ENCODE data around the gene DUSP18. TPM values are rescaled to one million over a fixed set of nuclear protein-coding genes. Genes with fewer than 3 reads are reported as not detected.

The DUSP18 gene
- polyA plus RNA-seq, 2 donors: 3.6 to 4.7 TPM

- H3K4me3 ChIP-seq (ENCODE audit: low read depth in 1 of 2, low read length in 2 of 2): no peak overlapping the region
- H3K4me1 ChIP-seq (ENCODE audit: control insufficient read depth in 2 of 2, insufficient read depth in 2 of 2, low read length in 1 of 2): peaks cover 0 to 6% of the 10 kb centered on the region in 2 donors
- H3K27me3 ChIP-seq (ENCODE audit: control insufficient read depth in 1 of 2, insufficient read depth in 2 of 2, low read length in 2 of 2): no peaks in the 10 kb centered on the region
- H3K36me3 ChIP-seq (ENCODE audit: control insufficient read depth in 2 of 2, insufficient read depth in 2 of 2, low read length in 1 of 2): peaks cover 0 to 3% of the 10 kb centered on the region in 2 donors
- WGBS, 2 donors: 81% methylated on average over 3 of the region's 3 CpGs
- no peak overlapping the region for H3K27ac ChIP-seq (ENCODE audit: low read depth in 2 of 2, low read length in 1 of 2)
- H3K9me3 ChIP-seq (ENCODE audit: control insufficient read depth in 2 of 2, insufficient read depth in 1 of 2, low read depth in 1 of 2, low read length in 1 of 2): no peaks in the 10 kb centered on the region
Measured at GRCh38 chr22:30647536-30647935, 20.1 kb downstream of the DUSP18 start.

GRCh38 chr22:30646518-30647160, 21.0 kb downstream of the DUSP18 start:
- WGBS, 2 donors: 93 to 94% methylated on average over 25 of the region's 25 CpGs
- Histone ChIP-seq H3K27ac (ENCODE audit: low read depth in 2 of 2, low read length in 1 of 2) (no peak overlapping the region), H3K27me3 (ENCODE audit: control insufficient read depth in 1 of 2, insufficient read depth in 2 of 2, low read length in 2 of 2) (no peaks in the 10 kb centered on the region), H3K9me3 (ENCODE audit: control insufficient read depth in 2 of 2, insufficient read depth in 1 of 2, low read depth in 1 of 2, low read length in 1 of 2) (no peaks in the 10 kb centered on the region), H3K4me1 (ENCODE audit: control insufficient read depth in 2 of 2, insufficient read depth in 2 of 2, low read length in 1 of 2) (peaks cover 0 to 6% of the 10 kb centered on the region in 2 donors), H3K36me3 (ENCODE audit: control insufficient read depth in 2 of 2, insufficient read depth in 2 of 2, low read length in 1 of 2) (peaks cover 0 to 3% of the 10 kb centered on the region in 2 donors), H3K4me3 (ENCODE audit: low read depth in 1 of 2, low read length in 2 of 2) (no peak overlapping the region)

GRCh38 chr22:30643055-30643875, 24.4 kb downstream of the DUSP18 start:
- WGBS, 2 donors: 84 to 87% methylated on average over 16 of the region's 16 CpGs
- Histone ChIP-seq H3K9me3 (ENCODE audit: control insufficient read depth in 2 of 2, insufficient read depth in 1 of 2, low read depth in 1 of 2, low read length in 1 of 2) (no peaks in the 10 kb centered on the region), H3K27me3 (ENCODE audit: control insufficient read depth in 1 of 2, insufficient read depth in 2 of 2, low read length in 2 of 2) (no peaks in the 10 kb centered on the region), H3K27ac (ENCODE audit: low read depth in 2 of 2, low read length in 1 of 2) (no peak overlapping the region), H3K36me3 (ENCODE audit: control insufficient read depth in 2 of 2, insufficient read depth in 2 of 2, low read length in 1 of 2) (peaks cover 0 to 3% of the 10 kb centered on the region in 2 donors), H3K4me3 (ENCODE audit: low read depth in 1 of 2, low read length in 2 of 2) (no peak overlapping the region), H3K4me1 (ENCODE audit: control insufficient read depth in 2 of 2, insufficient read depth in 2 of 2, low read length in 1 of 2) (peaks cover 3 to 5% of the 10 kb centered on the region in 2 donors)

- WGBS, 2 donors: 78 to 81% methylated on average over 4 of the region's 4 CpGs
Measured at GRCh38 chr22:30640839-30641430, 26.7 kb downstream of the DUSP18 start.

GRCh38 chr22:30640361-30640760, 27.3 kb downstream of the DUSP18 start:
- no peaks in the 10 kb centered on the region for H3K27me3 ChIP-seq (ENCODE audit: control insufficient read depth in 1 of 2, insufficient read depth in 2 of 2, low read length in 2 of 2)
- peaks cover 10 to 16% of the 10 kb centered on the region in 2 donors for H3K4me1 ChIP-seq (ENCODE audit: control insufficient read depth in 2 of 2, insufficient read depth in 2 of 2, low read length in 1 of 2)
- H3K36me3 ChIP-seq (ENCODE audit: control insufficient read depth in 2 of 2, insufficient read depth in 2 of 2, low read length in 1 of 2): no peaks in the 10 kb centered on the region
- H3K4me3 ChIP-seq (ENCODE audit: low read depth in 1 of 2, low read length in 2 of 2): no peak overlapping the region
- no peaks in the 10 kb centered on the region for H3K9me3 ChIP-seq (ENCODE audit: control insufficient read depth in 2 of 2, insufficient read depth in 1 of 2, low read depth in 1 of 2, low read length in 1 of 2)
- H3K27ac ChIP-seq (ENCODE audit: low read depth in 2 of 2, low read length in 1 of 2): no peak overlapping the region
- 95 to 96% methylated on average over 4 of the region's 4 CpGs for WGBS, 2 donors

More at GRCh38 chr22:30640839-30641430, 26.7 kb downstream of the DUSP18 start:
- H3K27ac ChIP-seq (ENCODE audit: low read depth in 2 of 2, low read length in 1 of 2): no peak overlapping the region
- H3K9me3 ChIP-seq (ENCODE audit: control insufficient read depth in 2 of 2, insufficient read depth in 1 of 2, low read depth in 1 of 2, low read length in 1 of 2): no peaks in the 10 kb centered on the region
- no peaks in the 10 kb centered on the region for H3K27me3 ChIP-seq (ENCODE audit: control insufficient read depth in 1 of 2, insufficient read depth in 2 of 2, low read length in 2 of 2)
- H3K4me3 ChIP-seq (ENCODE audit: low read depth in 1 of 2, low read length in 2 of 2): no peak overlapping the region
- H3K36me3 ChIP-seq (ENCODE audit: control insufficient read depth in 2 of 2, insufficient read depth in 2 of 2, low read length in 1 of 2): no peaks in the 10 kb centered on the region
- peaks cover 10 to 14% of the 10 kb centered on the region in 2 donors for H3K4me1 ChIP-seq (ENCODE audit: control insufficient read depth in 2 of 2, insufficient read depth in 2 of 2, low read length in 1 of 2)

- H3K27me3 ChIP-seq (ENCODE audit: control insufficient read depth in 1 of 2, insufficient read depth in 2 of 2, low read length in 2 of 2): no peaks in the 10 kb centered on the region
- H3K27ac ChIP-seq (ENCODE audit: low read depth in 2 of 2, low read length in 1 of 2): no peak overlapping the region
- no peaks in the 10 kb centered on the region for H3K9me3 ChIP-seq (ENCODE audit: control insufficient read depth in 2 of 2, insufficient read depth in 1 of 2, low read depth in 1 of 2, low read length in 1 of 2)
- 52 to 77% methylated on average over 1 of the region's 1 CpG for WGBS, 2 donors
- H3K4me3 ChIP-seq (ENCODE audit: low read depth in 1 of 2, low read length in 2 of 2): no peak overlapping the region
- no peaks in the 10 kb centered on the region for H3K36me3 ChIP-seq (ENCODE audit: control insufficient read depth in 2 of 2, insufficient read depth in 2 of 2, low read length in 1 of 2)
- H3K4me1 ChIP-seq (ENCODE audit: control insufficient read depth in 2 of 2, insufficient read depth in 2 of 2, low read length in 1 of 2): peaks cover 10 to 15% of the 10 kb centered on the region in 2 donors
Measured at GRCh38 chr22:30637701-30638114, 30.0 kb downstream of the DUSP18 start.

- peak overlapping the region; percentile 57 to 61 for H3K4me3 ChIP-seq (ENCODE audit: low read depth in 1 of 2, low read length in 2 of 2)
- H3K9me3 ChIP-seq (ENCODE audit: control insufficient read depth in 2 of 2, insufficient read depth in 1 of 2, low read depth in 1 of 2, low read length in 1 of 2): no peaks in the 10 kb centered on the region
- H3K27ac ChIP-seq (ENCODE audit: low read depth in 2 of 2, low read length in 1 of 2): peak overlapping the region; percentile 69 to 86
- H3K4me1 ChIP-seq (ENCODE audit: control insufficient read depth in 2 of 2, insufficient read depth in 2 of 2, low read length in 1 of 2): peaks cover 10 to 15% of the 10 kb centered on the region in 2 donors
- H3K36me3 ChIP-seq (ENCODE audit: control insufficient read depth in 2 of 2, insufficient read depth in 2 of 2, low read length in 1 of 2): no peaks in the 10 kb centered on the region
- no peaks in the 10 kb centered on the region for H3K27me3 ChIP-seq (ENCODE audit: control insufficient read depth in 1 of 2, insufficient read depth in 2 of 2, low read length in 2 of 2)
- WGBS, 2 donors: 31 to 36% methylated on average over 44 to 45 of the region's 45 CpGs
Measured at GRCh38 chr22:30636226-30637077, 31.2 kb downstream of the DUSP18 start.

GRCh38 chr22:30635273-30636225, 32.1 kb downstream of the DUSP18 start, which contains the start of gene SLC35E4:
Gene SLC35E4 (plus strand): TSS chr22:30635781. CDS start chr22:30636451, 670 bp downstream.
- H3K27me3 ChIP-seq (ENCODE audit: control insufficient read depth in 1 of 2, insufficient read depth in 2 of 2, low read length in 2 of 2): no peaks in the 10 kb centered on the region
- H3K4me3 ChIP-seq (ENCODE audit: low read depth in 1 of 2, low read length in 2 of 2): peak within 1 kb of the TSS; percentile 57 to 61
- H3K27ac ChIP-seq (ENCODE audit: low read depth in 2 of 2, low read length in 1 of 2): peak within 1 kb of the TSS; percentile 83 to 86
- H3K36me3 ChIP-seq (ENCODE audit: control insufficient read depth in 2 of 2, insufficient read depth in 2 of 2, low read length in 1 of 2): no peaks in the 10 kb centered on the region
- no peaks in the 10 kb centered on the region for H3K9me3 ChIP-seq (ENCODE audit: control insufficient read depth in 2 of 2, insufficient read depth in 1 of 2, low read depth in 1 of 2, low read length in 1 of 2)
- H3K4me1 ChIP-seq (ENCODE audit: control insufficient read depth in 2 of 2, insufficient read depth in 2 of 2, low read length in 1 of 2): peaks cover 7 to 11% of the 10 kb centered on the region in 2 donors
- 1% methylated on average over 69 to 75 of the region's 75 CpGs for WGBS, 2 donors
